ENCODE results near the gene NR2F2. TPM values are rescaled to one million over a fixed set of nuclear protein-coding genes. Genes with fewer than 3 reads are reported as not detected.
A peak's percentile ranks its signal among the peaks of the same experiment; 100 is the strongest.
"Not testable (repeated sequence)": the region's sequence is repeated elsewhere in the genome, so short reads cannot be mapped to it uniquely, and the experiment has no call there.

Gene NR2F2
- total RNA-seq, 2 donors from 2014 or later = 41.2 to 43.5 TPM

DNA sequence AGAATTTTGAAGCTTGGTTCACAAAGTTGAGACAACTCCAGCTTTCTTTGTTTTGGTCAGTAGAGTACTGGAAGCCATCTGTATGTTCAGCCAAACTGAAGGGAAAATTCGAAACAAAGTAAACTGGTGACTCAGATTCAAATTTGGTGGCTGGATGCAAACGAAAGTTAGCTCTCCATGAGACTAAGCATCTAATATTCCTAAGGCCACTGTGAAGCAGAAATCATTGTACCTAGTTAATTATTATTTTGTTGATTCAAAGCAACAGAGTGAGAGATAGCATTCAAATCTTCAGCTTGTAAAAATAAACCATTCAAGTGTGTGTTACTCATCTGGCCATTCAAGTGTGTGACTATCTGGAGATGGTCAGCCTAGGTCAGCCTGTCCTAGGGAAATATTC, 42.1 kb downstream of the NR2F2 start:
- no peak for ATAC-seq
- DNase-seq = no peak
- intact Hi-C loops (cut with DNase I) = no loop called here

GRCh38 chr15:96374499-96374898, 44.0 kb downstream of the NR2F2 start:
- intact Hi-C loops (cut with DNase I) = no loop called here
- ATAC-seq (no peak), DNase-seq (no peak)

- ATAC-seq; DNase-seq; intact Hi-C loops (cut with DNase I): not testable (repeated sequence)
Observed at GRCh38 chr15:96379592-96379991, 49.1 kb downstream of the NR2F2 start.

GRCh38 chr15:96381463-96381862, 51.0 kb downstream of the NR2F2 start:
- peak in 1 of 2 donors; percentile 61 for ATAC-seq
- intact Hi-C loops (cut with DNase I) = no loop called here
- DNase-seq = no peak

GRCh38 chr15:96385195-96385594, 54.7 kb downstream of the NR2F2 start:
- intact Hi-C loops (cut with DNase I) = no loop called here
- DNase-seq = no peak
- ATAC-seq = no peak

- intact Hi-C loops (cut with DNase I) = no loop called here
- ATAC-seq (no peak), DNase-seq (no peak)
Observed at GRCh38 chr15:96388673-96389072, 58.2 kb downstream of the NR2F2 start.

All from left cardiac atrium (tissue), 4 donors.